CD4-positive, alpha-beta T cell (primary cell): ENCODE measurements around the gene HIRA. TPM values are rescaled to one million over a fixed set of nuclear protein-coding genes. Genes with fewer than 3 reads are reported as not detected.

Experiments used
- ATAC-seq: fragments of 200-7000 bp; cut with Tn5 transposase; one replicate; pipeline ENCODE4 v1.10.0; 2022; ENCODE audit warnings: mild to moderate bottlenecking; ENCODE audit not compliant: poor library complexity
- CTCF ChIA-PET: fragments of 350-600 bp; sonication (Branson Sonifier 250); formaldehyde crosslinking; loops from one replicate; lab custom pipeline; 2021; ENCODE audit warnings: antibody characterized with exemption, inconsistent platforms; lab: Charles Lee
- POLR2A ChIA-PET: fragments of 350-600 bp; sonication (Branson Sonifier 250); formaldehyde crosslinking; loops from one replicate; lab custom pipeline; 2021; ENCODE audit warnings: antibody characterized with exemption, inconsistent platforms; lab: Charles Lee
- DNase-seq, 14 experiments: peaks; one replicate each; pipeline ENCODE4 v3.0.0-alpha.2; 2013 to 2020; ENCODE audit warnings: mixed read lengths in 2 of 14
- H3K27ac ChIP-seq, 2 donors: one replicate each; pipeline versions ENCODE4 v1.5.1 to v1.7.0; 2013; ENCODE audit warnings: low read length in 2 of 2, low read depth in 1 of 2, mild to moderate bottlenecking in 1 of 2
- H3K27me3 ChIP-seq, 2 experiments: 1 replicate in 1 of 2; 2 replicates in 1 of 2; pipeline versions ENCODE4 v1.6.1 to v1.7.0; 2013; ENCODE audit warnings: low read length in 2 of 2, control low read depth in 1 of 2, mild to moderate bottlenecking in 1 of 2, moderate library complexity in 1 of 2; ENCODE audit not compliant: insufficient read depth in 2 of 2, control insufficient read depth in 1 of 2
- H3K36me3 ChIP-seq: one replicate; pipeline ENCODE4 v1.6.1; 2013; ENCODE audit warnings: low read length, control low read depth; ENCODE audit not compliant: insufficient read depth
- H3K4me1 ChIP-seq: one replicate; pipeline ENCODE4 v1.6.1; 2013; ENCODE audit warnings: low read length, control low read depth; ENCODE audit not compliant: insufficient read depth
- H3K4me3 ChIP-seq: one replicate; pipeline ENCODE4 v1.5.1; 2013; ENCODE audit warnings: mild to moderate bottlenecking, low read length, moderate library complexity
- H3K9me3 ChIP-seq, 2 experiments: 1 replicate in 1 of 2; 2 replicates in 1 of 2; pipeline versions ENCODE4 v1.6.1 to v1.7.0; 2013; ENCODE audit warnings: low read length in 2 of 2, mild to moderate bottlenecking in 2 of 2, control low read depth in 1 of 2, moderate library complexity in 1 of 2; ENCODE audit not compliant: control insufficient read depth in 1 of 2, insufficient read depth in 1 of 2
- H3K27ac Mint-ChIP-seq: one replicate; pipeline ENCODE4 v1.8.0; 2020; ENCODE audit warnings: mixed read lengths
- H3K27me3 Mint-ChIP-seq: one replicate; pipeline ENCODE4 v1.8.0; 2021; ENCODE audit warnings: mixed read lengths
- H3K36me3 Mint-ChIP-seq: one replicate; pipeline ENCODE4 v1.8.0; 2021; ENCODE audit warnings: low read depth, mixed read lengths
- H3K4me1 Mint-ChIP-seq: one replicate; pipeline ENCODE4 v1.8.0; 2021; ENCODE audit warnings: low read depth, mixed read lengths
- H3K4me3 Mint-ChIP-seq: one replicate; pipeline ENCODE4 v1.8.0; 2020; ENCODE audit warnings: mild to moderate bottlenecking, mixed read lengths
- H3K9me3 Mint-ChIP-seq: one replicate; pipeline ENCODE4 v1.8.0; 2020; ENCODE audit warnings: mixed read lengths
- CTCF ChIP-seq: fragments of 200-600 bp; IDR thresholded peaks from one replicate; pipeline ENCODE4 v1.8.0; 2022; ENCODE audit warnings: antibody characterized with exemption, mild to moderate bottlenecking
- intact Hi-C, 2 experiments: fragments of 100-400 bp; cut with DNase I in 1 of 2; cut with micrococcal nuclease in 1 of 2; formaldehyde crosslinking; loops; one replicate each; pipeline versions ENCODE4 v1.15.1 to v1.9.0; 2023 to 2025; cut with DNase I, micrococcal nuclease
- total RNA-seq, 174 experiments: library from RNA in 2 of 174; stranded (reverse) in 2 of 174; gene quantifications; one replicate each; pipeline ENCODE4 v1.2.3 and lab custom pipeline; 2021 to 2026

HIRA gene
- total RNA-seq, 2 experiments from 2014 or later = 15.2 to 15.5 TPM

- Histone ChIP-seq H3K36me3 (peaks cover 66% of the 10 kb centered on the region), H3K27ac (no peak overlapping the region), H3K4me1 (no peaks in the 10 kb centered on the region), H3K4me3 (no peak overlapping the region), H3K27me3 (no peaks in the 10 kb centered on the region), H3K9me3 (no peaks in the 10 kb centered on the region)
- Mint-ChIP-seq H3K9me3 (no peaks in the 10 kb centered on the region), H3K27ac (no peak overlapping the region), H3K4me3 (no peak overlapping the region), H3K27me3 (no peaks in the 10 kb centered on the region), H3K4me1 (no peaks in the 10 kb centered on the region), H3K36me3 (peaks cover 92% of the 10 kb centered on the region)
- CTCF ChIA-PET = no interaction called here
- no peak for DNase-seq
- POLR2A ChIA-PET = no interaction called here
- no peak for ATAC-seq
- TF ChIP-seq CTCF = no peak
- intact Hi-C loops = no loop called here
Measured at GRCh38 chr22:19398206-19398605, 33.3 kb downstream of the HIRA start.

- intact Hi-C loops = no loop called here
- peaks cover 95% of the 10 kb centered on the region for H3K36me3 Mint-ChIP-seq
- no peak overlapping the region for H3K27ac ChIP-seq
- H3K9me3 Mint-ChIP-seq = no peaks in the 10 kb centered on the region
- CTCF ChIA-PET = no interaction called here
- H3K27me3 ChIP-seq = no peaks in the 10 kb centered on the region
- no peaks in the 10 kb centered on the region for H3K27me3 Mint-ChIP-seq
- ATAC-seq (no peak), DNase-seq (no peak)
- H3K4me1 ChIP-seq = no peaks in the 10 kb centered on the region
- POLR2A ChIA-PET = no interaction called here
- H3K9me3 ChIP-seq = no peaks in the 10 kb centered on the region
- H3K36me3 ChIP-seq = peaks cover 70% of the 10 kb centered on the region
- no peaks in the 10 kb centered on the region for H3K4me1 Mint-ChIP-seq
- H3K4me3 ChIP-seq = no peak overlapping the region
- no peak for TF ChIP-seq CTCF
- no peak overlapping the region for H3K27ac Mint-ChIP-seq
- no peak overlapping the region for H3K4me3 Mint-ChIP-seq
Measured at GRCh38 chr22:19397734-19398104, 33.8 kb downstream of the HIRA start.

GRCh38 chr22:19396934-19397733, 34.4 kb downstream of the HIRA start:
- Histone ChIP-seq H3K27ac (no peak overlapping the region), H3K4me3 (no peak overlapping the region), H3K27me3 (no peaks in the 10 kb centered on the region), H3K9me3 (no peaks in the 10 kb centered on the region), H3K4me1 (no peaks in the 10 kb centered on the region), H3K36me3 (peaks cover 76% of the 10 kb centered on the region)
- DNase-seq = no peak
- no peaks in the 10 kb centered on the region for H3K27me3 Mint-ChIP-seq
- H3K4me3 Mint-ChIP-seq = no peak overlapping the region
- intact Hi-C loops = no loop called here
- no peak for ATAC-seq
- no peak for TF ChIP-seq CTCF
- no peaks in the 10 kb centered on the region for H3K4me1 Mint-ChIP-seq
- H3K36me3 Mint-ChIP-seq = peaks cover 97% of the 10 kb centered on the region
- H3K27ac Mint-ChIP-seq = no peak overlapping the region
- ChIA-PET CTCF (no interaction called here), POLR2A (no interaction called here)
- no peaks in the 10 kb centered on the region for H3K9me3 Mint-ChIP-seq
